Measurements from ENCODE around the gene SORCS2.

SORCS2 gene

GRCh38 chr4:7523526-7523925, 331.2 kb downstream of the SORCS2 start:
- no peak overlapping the region for H3K4me3 Mint-ChIP-seq
- H3K9me3 Mint-ChIP-seq = no peaks in the 10 kb centered on the region
- peaks cover 15% of the 10 kb centered on the region for H3K4me1 Mint-ChIP-seq (ENCODE audit: low read depth)
- peak overlapping the region; percentile 36 for H3K27ac Mint-ChIP-seq
- H3K36me3 Mint-ChIP-seq (ENCODE audit: low read depth) = no peaks in the 10 kb centered on the region
- peaks cover 30% of the 10 kb centered on the region for H3K27me3 Mint-ChIP-seq (ENCODE audit: low read depth)
- no peak for DNase-seq (ENCODE audit: low spot score)

- DNase-seq (ENCODE audit: low spot score) = no peak
- Mint-ChIP-seq H3K27ac (peak overlapping the region; percentile 38), H3K4me1 (ENCODE audit: low read depth) (peaks cover 15% of the 10 kb centered on the region), H3K36me3 (ENCODE audit: low read depth) (no peaks in the 10 kb centered on the region), H3K27me3 (ENCODE audit: low read depth) (peaks cover 30% of the 10 kb centered on the region), H3K9me3 (no peaks in the 10 kb centered on the region), H3K4me3 (peak overlapping the region; percentile 66)
Measured at GRCh38 chr4:7524064-7524682, 331.8 kb downstream of the SORCS2 start.

- H3K9me3 Mint-ChIP-seq = no peaks in the 10 kb centered on the region
- H3K4me3 Mint-ChIP-seq = peak overlapping the region; percentile 66
- H3K27me3 Mint-ChIP-seq (ENCODE audit: low read depth) = peaks cover 28% of the 10 kb centered on the region
- H3K4me1 Mint-ChIP-seq (ENCODE audit: low read depth) = peaks cover 15% of the 10 kb centered on the region
- no peak for DNase-seq (ENCODE audit: low spot score)
- no peaks in the 10 kb centered on the region for H3K36me3 Mint-ChIP-seq (ENCODE audit: low read depth)
- H3K27ac Mint-ChIP-seq = peak overlapping the region; percentile 38
Measured at GRCh38 chr4:7524843-7525242, 332.5 kb downstream of the SORCS2 start.

GRCh38 chr4:7526491-7526890, 334.2 kb downstream of the SORCS2 start:
- no peak overlapping the region for H3K4me3 Mint-ChIP-seq
- H3K27ac Mint-ChIP-seq = no peak overlapping the region
- DNase-seq (ENCODE audit: low spot score) = no peak
- no peaks in the 10 kb centered on the region for H3K9me3 Mint-ChIP-seq
- H3K27me3 Mint-ChIP-seq (ENCODE audit: low read depth) = peaks cover 17% of the 10 kb centered on the region
- H3K36me3 Mint-ChIP-seq (ENCODE audit: low read depth) = no peaks in the 10 kb centered on the region
- peaks cover 16% of the 10 kb centered on the region for H3K4me1 Mint-ChIP-seq (ENCODE audit: low read depth)

GRCh38 chr4:7526929-7527535, 334.7 kb downstream of the SORCS2 start:
- Mint-ChIP-seq H3K36me3 (ENCODE audit: low read depth) (no peaks in the 10 kb centered on the region), H3K27me3 (ENCODE audit: low read depth) (peaks cover 14% of the 10 kb centered on the region), H3K4me3 (no peak overlapping the region), H3K4me1 (ENCODE audit: low read depth) (peaks cover 16% of the 10 kb centered on the region), H3K27ac (no peak overlapping the region), H3K9me3 (no peaks in the 10 kb centered on the region)
- DNase-seq (ENCODE audit: low spot score) = no peak

- DNase-seq (ENCODE audit: low spot score) = no peak
- Mint-ChIP-seq H3K36me3 (ENCODE audit: low read depth) (no peaks in the 10 kb centered on the region), H3K4me3 (no peak overlapping the region), H3K27me3 (ENCODE audit: low read depth) (peaks cover 3% of the 10 kb centered on the region), H3K9me3 (no peaks in the 10 kb centered on the region), H3K4me1 (ENCODE audit: low read depth) (peaks cover 9% of the 10 kb centered on the region), H3K27ac (no peak overlapping the region)
Measured at GRCh38 chr4:7529368-7530080, 337.2 kb downstream of the SORCS2 start.

- no peak overlapping the region for H3K27ac Mint-ChIP-seq
Measured at GRCh38 chr4:7530082-7530481, 337.7 kb downstream of the SORCS2 start.

GRCh38 chr4:7530932-7531639, 338.7 kb downstream of the SORCS2 start:
- H3K27me3 Mint-ChIP-seq (ENCODE audit: low read depth) = peaks cover 2% of the 10 kb centered on the region
- peaks cover 2% of the 10 kb centered on the region for H3K4me1 Mint-ChIP-seq (ENCODE audit: low read depth)
- no peak for DNase-seq (ENCODE audit: low spot score)
- no peak overlapping the region for H3K27ac Mint-ChIP-seq
- H3K36me3 Mint-ChIP-seq (ENCODE audit: low read depth) = no peaks in the 10 kb centered on the region
- H3K9me3 Mint-ChIP-seq = no peaks in the 10 kb centered on the region
- H3K4me3 Mint-ChIP-seq = no peak overlapping the region

More at GRCh38 chr4:7530082-7530481, 337.7 kb downstream of the SORCS2 start:
- Mint-ChIP-seq H3K4me3 (no peak overlapping the region), H3K9me3 (no peaks in the 10 kb centered on the region), H3K27me3 (ENCODE audit: low read depth) (peaks cover 2% of the 10 kb centered on the region), H3K4me1 (ENCODE audit: low read depth) (peaks cover 4% of the 10 kb centered on the region), H3K36me3 (ENCODE audit: low read depth) (no peaks in the 10 kb centered on the region)
- DNase-seq (ENCODE audit: low spot score) = no peak

- Mint-ChIP-seq H3K4me3 (no peak overlapping the region), H3K4me1 (ENCODE audit: low read depth) (peaks cover 2% of the 10 kb centered on the region), H3K27me3 (ENCODE audit: low read depth) (peaks cover 2% of the 10 kb centered on the region), H3K9me3 (no peaks in the 10 kb centered on the region), H3K36me3 (ENCODE audit: low read depth) (no peaks in the 10 kb centered on the region), H3K27ac (no peak overlapping the region)
- no peak for DNase-seq (ENCODE audit: low spot score)
Measured at GRCh38 chr4:7531640-7531994, 339.3 kb downstream of the SORCS2 start.

GRCh38 chr4:7532043-7532442, 339.7 kb downstream of the SORCS2 start:
- Mint-ChIP-seq H3K4me1 (ENCODE audit: low read depth) (peaks cover 2% of the 10 kb centered on the region), H3K36me3 (ENCODE audit: low read depth) (no peaks in the 10 kb centered on the region), H3K27me3 (ENCODE audit: low read depth) (peaks cover 2% of the 10 kb centered on the region), H3K9me3 (no peaks in the 10 kb centered on the region), H3K4me3 (no peak overlapping the region), H3K27ac (no peak overlapping the region)
- no peak for DNase-seq (ENCODE audit: low spot score)

GRCh38 chr4:7533267-7533666, 340.9 kb downstream of the SORCS2 start:
- Mint-ChIP-seq H3K4me1 (ENCODE audit: low read depth) (peaks cover 2% of the 10 kb centered on the region), H3K27me3 (ENCODE audit: low read depth) (peaks cover 2% of the 10 kb centered on the region), H3K27ac (no peak overlapping the region), H3K4me3 (no peak overlapping the region), H3K9me3 (no peaks in the 10 kb centered on the region), H3K36me3 (ENCODE audit: low read depth) (no peaks in the 10 kb centered on the region)
- DNase-seq (ENCODE audit: low spot score) = no peak

- Mint-ChIP-seq H3K27me3 (ENCODE audit: low read depth) (peaks cover 2% of the 10 kb centered on the region), H3K27ac (no peak overlapping the region), H3K4me3 (no peak overlapping the region), H3K9me3 (no peaks in the 10 kb centered on the region), H3K36me3 (ENCODE audit: low read depth) (no peaks in the 10 kb centered on the region), H3K4me1 (ENCODE audit: low read depth) (no peaks in the 10 kb centered on the region)
- no peak for DNase-seq (ENCODE audit: low spot score)
Measured at GRCh38 chr4:7535094-7535493, 342.8 kb downstream of the SORCS2 start.

GRCh38 chr4:7535619-7536018, 343.3 kb downstream of the SORCS2 start:
- no peak overlapping the region for H3K4me3 Mint-ChIP-seq
- DNase-seq (ENCODE audit: low spot score) = no peak
- peaks cover 2% of the 10 kb centered on the region for H3K27me3 Mint-ChIP-seq (ENCODE audit: low read depth)
- no peaks in the 10 kb centered on the region for H3K9me3 Mint-ChIP-seq
- no peaks in the 10 kb centered on the region for H3K36me3 Mint-ChIP-seq (ENCODE audit: low read depth)
- H3K4me1 Mint-ChIP-seq (ENCODE audit: low read depth) = no peaks in the 10 kb centered on the region
- H3K27ac Mint-ChIP-seq = no peak overlapping the region

- Mint-ChIP-seq H3K27ac (no peak overlapping the region), H3K36me3 (ENCODE audit: low read depth) (no peaks in the 10 kb centered on the region), H3K27me3 (ENCODE audit: low read depth) (peaks cover 2% of the 10 kb centered on the region), H3K4me1 (ENCODE audit: low read depth) (no peaks in the 10 kb centered on the region), H3K9me3 (no peaks in the 10 kb centered on the region), H3K4me3 (no peak overlapping the region)
- no peak for DNase-seq (ENCODE audit: low spot score)
Measured at GRCh38 chr4:7536876-7537275, 344.5 kb downstream of the SORCS2 start.
